GF-D8 (cell line): ENCODE data around the gene SOD1.
A peak's percentile ranks its signal among the peaks of the same experiment; 100 is the strongest.
"Not testable (repeated sequence)": the region's sequence is repeated elsewhere in the genome, so short reads cannot be mapped to it uniquely, and the experiment has no call there.

Experiments used
- DNase-seq: peaks from one replicate; lab custom pipeline; 2025; lab: John Stamatoyannopoulos, UW

Gene SOD1

DNA sequence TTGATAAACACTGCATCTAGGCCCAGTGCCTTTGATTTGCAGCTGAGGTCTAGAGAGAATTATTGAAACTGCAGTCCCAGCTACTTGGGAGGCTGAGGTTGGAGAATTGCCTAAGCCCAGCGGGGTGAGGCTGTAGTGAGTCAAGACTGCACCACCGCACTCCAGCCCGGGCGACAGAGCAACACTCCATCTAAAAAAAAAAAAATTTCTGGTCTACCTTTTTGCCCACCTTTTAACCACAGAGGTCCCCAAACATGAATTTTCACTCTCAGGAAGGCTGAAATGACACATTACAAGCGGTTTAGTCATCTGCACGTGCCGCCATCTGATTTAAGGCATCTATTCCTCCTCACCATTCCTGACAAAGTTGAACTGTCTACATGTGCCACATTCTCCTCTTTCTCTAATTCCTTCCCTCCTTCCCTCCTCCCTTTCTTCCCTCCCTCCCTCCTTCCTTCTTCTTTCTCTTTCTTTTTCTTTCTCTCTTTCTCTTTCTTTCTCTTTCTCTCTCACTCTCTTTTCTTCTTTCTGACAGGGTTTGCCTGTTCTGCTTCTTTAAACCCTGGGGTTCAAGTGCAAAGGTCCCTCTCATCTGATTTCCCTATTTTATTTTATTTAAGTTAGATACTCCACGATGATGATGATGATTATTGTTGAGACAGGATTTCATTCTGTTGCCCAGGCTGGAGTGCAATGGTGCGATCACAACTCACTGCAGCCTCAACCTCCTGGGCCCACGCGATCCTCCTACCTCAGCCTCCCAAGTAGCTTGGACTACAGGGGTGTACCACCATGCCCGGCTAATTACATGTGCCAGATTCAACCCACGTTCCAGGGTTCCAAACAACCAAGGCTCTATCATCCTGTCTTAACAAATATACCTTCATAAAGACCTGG, 3.0 kb upstream of the SOD1 start:
- no peak for DNase-seq

DNA sequence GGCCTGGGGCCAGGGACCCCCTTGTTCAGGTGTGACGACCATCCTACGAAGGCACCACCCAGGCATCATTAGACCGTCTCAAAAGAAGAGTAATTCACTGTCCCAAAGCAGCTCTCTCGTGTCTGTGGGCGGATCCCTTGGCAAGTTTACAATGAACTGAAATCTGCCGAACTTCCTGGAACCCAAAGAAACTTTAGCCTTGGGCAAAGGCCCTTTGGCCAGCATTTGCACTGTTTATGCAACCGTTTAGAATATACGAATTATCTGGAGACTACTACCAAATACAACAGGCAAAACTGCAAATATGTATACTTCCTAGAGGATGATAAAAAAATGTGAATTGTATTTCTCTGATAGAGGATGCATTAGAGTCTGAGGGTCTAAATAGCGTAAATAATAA, 1.4 kb upstream of the SOD1 start:
- DNase-seq: no peak

DNA sequence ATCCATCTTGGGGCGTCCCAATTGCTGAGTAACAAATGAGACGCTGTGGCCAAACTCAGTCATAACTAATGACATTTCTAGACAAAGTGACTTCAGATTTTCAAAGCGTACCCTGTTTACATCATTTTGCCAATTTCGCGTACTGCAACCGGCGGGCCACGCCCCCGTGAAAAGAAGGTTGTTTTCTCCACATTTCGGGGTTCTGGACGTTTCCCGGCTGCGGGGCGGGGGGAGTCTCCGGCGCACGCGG, 282 bp upstream of the SOD1 start:
- no peak for DNase-seq

DNA sequence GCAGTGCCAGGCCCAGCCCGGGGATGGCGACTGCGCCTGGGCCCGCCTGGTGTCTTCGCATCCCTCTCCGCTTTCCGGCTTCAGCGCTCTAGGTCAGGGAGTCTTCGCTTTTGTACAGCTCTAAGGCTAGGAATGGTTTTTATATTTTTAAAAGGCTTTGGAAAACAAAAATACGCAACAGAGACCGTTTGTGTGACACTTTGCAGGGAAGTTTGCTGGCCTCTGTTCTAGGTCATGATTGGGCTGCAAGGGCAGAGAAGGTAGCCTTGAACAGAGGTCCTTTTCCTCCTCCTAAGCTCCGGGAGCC, 719 bp downstream of the SOD1 start:
- no peak for DNase-seq

DNA sequence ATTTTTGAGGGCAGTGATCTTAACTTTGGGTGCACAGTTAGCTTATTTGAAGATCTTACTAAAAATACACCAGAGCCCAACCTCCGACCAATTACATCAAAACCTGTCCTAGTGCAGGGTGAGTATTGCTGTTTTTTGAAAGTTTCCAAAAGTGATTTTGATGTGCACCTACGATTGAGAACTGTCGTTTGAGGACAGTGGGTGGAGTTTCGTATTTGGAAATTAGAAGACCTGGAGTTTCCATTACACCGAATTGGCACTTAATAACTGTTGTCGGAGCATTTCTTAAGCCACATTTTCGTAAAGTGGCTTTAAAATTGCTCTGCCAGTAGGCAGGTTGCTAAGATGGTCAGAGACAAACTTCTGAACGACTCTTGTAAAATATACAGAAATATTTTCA, 1.1 kb downstream of the SOD1 start:
- DNase-seq: no peak

DNA sequence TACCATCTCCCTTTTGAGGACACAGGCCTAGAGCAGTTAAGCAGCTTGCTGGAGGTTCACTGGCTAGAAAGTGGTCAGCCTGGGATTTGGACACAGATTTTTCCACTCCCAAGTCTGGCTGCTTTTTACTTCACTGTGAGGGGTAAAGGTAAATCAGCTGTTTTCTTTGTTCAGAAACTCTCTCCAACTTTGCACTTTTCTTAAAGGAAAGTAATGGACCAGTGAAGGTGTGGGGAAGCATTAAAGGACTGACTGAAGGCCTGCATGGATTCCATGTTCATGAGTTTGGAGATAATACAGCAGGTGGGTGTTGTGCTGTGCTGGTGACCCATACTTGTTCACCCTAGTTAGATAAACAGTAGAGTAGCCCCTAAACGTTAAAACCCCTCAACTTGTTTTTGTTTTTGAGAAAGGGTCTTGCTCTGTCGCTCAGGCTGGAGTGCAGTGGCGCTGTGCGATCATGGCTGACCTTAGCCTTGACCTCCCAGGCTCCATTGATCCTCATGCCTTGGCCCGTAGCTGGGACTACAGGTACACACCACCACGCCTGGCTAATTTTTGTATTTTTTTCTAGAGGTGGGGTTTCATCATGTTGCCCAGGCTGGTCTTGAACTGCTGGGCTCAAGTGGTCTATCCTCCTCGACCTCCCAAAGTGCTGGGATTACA, 4.2 kb downstream of the SOD1 start:
- no peak for DNase-seq

DNA sequence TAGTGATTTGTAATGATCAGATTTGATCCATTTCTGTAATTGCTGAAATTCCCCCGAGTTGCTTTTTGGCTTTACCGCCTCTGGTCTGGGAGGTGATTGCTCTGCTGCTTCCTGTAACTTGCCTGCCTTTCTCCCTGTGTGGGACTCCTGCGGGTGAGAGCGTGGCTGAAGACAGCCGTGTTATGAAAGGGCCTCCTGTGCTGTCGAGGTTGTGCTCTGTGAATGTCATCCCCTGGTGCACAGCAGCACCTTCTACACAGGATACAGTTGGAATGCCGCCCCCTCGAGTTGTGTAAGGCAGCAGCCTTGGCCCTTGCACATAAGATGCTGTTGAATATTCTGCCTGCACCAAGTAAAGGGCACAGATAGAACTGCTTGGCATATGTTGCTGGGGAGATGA, 5.9 kb downstream of the SOD1 start:
- DNase-seq: peak; percentile 19

DNA sequence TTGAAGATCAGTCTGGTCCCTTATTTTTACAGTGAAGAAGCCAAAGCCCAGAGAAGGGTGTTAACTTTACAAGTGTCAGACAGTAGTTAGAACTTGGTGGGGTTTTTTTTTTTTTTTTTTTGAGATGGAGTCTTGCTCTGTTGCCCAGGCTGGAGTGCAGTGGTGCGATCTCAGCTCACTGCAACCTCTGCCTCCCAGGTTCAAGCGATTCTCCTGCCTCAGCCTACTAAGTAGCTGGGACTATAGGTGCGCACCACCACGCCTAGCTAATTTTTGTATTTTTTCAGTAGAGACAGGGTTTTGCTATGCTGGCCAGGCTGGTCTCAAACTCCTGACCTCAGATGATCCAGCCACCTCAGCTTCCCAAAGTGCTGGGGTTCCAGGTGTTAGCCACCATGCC, 6.4 kb downstream of the SOD1 start:
- DNase-seq: not testable (repeated sequence)

DNA sequence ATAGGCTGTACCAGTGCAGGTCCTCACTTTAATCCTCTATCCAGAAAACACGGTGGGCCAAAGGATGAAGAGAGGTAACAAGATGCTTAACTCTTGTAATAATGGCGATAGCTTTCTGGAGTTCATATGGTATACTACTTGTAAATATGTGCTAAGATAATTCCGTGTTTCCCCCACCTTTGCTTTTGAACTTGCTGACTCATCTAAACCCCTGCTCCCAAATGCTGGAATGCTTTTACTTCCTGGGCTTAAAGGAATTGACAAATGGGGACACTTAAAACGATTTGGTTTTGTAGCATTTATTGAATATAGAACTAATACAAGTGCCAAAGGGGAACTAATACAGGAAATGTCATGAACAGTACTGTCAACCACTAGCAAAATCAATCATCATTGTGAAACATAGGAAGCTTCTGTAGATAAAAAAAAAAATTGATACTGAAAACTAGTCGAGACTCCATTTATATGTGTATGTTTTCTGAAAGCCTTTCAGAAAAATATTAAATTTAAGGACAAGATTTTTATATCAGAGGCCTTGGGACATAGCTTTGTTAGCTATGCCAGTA, 7.0 kb downstream of the SOD1 start:
- no peak for DNase-seq

DNA sequence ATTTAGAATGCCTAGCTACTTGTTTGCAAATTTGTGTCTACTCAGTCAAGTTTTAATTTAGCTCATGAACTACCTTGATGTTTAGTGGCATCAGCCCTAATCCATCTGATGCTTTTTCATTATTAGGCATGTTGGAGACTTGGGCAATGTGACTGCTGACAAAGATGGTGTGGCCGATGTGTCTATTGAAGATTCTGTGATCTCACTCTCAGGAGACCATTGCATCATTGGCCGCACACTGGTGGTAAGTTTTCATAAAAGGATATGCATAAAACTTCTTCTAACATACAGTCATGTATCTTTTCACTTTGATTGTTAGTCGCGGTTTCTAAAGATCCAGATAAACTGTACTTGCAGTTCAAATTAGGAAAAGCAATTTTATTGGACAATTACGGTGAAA, 7.6 kb downstream of the SOD1 start:
- DNase-seq: no peak

DNA sequence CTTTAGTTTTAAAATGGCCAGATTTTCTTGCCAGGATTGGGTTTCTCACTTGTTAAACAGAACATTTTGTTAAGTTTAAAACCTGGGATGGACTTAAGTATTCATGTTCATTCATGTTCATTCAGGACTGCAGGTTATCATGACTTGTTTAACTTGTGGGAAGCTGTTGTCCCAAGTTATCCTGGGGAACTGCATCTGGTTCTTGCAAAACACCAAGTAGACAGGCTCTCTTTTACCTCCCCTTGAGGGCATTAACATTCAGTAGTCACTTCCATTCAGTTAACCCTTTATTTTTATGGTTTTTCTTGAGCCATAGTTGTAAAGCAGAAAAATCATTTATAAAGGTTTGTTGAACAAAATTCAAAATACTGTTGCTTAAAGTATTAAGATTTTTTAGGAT, 8.1 kb downstream of the SOD1 start:
- no peak for DNase-seq

DNA sequence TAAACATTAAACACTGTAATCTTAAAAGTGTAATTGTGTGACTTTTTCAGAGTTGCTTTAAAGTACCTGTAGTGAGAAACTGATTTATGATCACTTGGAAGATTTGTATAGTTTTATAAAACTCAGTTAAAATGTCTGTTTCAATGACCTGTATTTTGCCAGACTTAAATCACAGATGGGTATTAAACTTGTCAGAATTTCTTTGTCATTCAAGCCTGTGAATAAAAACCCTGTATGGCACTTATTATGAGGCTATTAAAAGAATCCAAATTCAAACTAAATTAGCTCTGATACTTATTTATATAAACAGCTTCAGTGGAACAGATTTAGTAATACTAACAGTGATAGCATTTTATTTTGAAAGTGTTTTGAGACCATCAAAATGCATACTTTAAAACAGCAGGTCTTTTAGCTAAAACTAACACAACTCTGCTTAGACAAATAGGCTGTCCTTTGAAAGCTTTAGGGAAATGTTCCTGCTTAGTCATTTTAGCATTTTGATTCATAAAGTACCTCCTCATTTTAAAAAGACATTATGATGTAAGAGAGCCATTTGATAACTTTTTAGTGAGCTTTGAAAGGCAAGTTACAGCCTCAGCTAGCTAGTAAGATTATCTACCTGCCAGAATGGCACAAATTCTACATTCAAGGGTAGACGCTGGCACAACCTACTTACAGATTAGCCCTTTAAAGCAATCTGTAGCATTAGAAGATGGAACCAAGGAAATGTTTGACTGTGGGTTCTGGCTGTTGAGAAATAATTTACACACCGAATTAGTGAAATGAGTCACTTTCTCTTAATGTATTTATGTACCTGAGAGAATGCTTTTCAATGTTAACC, 9.4 kb downstream of the SOD1 start:
- no peak for DNase-seq

DNA sequence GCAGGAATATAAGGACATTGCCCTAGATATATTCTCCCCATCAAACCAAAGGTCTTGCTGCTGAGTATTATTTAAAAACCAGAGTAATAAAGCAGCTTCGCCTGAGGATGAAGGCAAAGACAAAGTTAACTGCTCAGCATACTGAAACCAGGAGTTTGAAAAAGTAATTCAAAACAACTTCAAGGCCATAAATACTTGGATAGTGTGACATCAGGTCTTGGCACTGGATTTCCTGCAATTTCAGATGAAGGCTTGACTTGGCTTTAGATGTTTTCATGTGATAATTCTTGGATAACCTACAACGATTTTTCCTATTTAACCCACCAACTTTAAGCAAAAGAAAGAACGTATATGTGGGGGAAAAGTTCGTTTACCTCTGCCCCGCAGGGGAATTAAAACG, 10.6 kb downstream of the SOD1 start:
- DNase-seq: no peak

DNA sequence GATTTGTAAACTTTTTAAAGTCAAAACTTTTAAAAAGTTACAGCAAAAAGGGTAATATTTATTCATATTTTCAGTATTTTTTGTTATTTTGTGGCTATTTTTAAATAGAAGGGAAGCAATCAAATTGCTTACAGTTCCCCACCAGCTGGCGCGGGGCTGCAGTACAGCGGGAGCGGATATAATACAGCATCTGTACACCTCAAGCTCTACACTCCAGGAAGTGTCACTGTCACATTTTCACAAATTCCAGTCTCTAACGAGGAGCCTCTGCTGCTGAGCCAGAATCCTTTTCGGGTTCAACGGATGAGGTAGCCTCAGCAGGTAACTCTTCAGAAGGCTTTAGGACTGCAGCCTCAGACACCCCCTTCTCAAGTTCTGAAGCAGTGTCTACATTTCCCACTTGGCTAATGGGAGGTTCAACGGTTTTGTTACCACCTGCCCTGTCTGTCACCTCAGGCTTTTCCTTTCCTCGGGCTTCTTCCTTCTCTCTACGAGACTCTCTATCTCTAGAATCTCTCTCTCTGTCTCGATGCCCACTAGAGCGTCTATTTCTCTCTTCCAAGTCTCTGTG, 11.7 kb downstream of the SOD1 start:
- no peak for DNase-seq

DNA sequence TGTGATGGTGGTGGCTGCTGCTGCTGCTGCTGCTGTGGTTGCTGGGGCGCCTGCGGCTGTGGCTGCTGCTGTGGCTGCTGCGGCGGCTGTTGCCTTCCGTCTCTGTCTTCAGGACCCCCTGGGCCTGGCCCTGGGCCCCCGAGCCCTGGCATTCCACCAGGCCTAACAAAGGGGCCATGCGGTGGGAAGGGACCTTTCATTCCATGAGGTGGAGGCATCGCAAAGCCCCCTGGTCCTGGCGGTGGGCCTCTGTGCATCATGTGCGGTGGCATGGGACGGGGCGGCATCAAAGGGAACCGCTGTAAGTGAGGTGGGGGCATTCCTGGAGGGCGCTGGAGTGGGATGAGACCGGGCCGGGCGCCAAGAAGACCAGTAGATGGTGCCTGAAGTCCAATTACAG, 12.4 kb downstream of the SOD1 start:
- DNase-seq: no peak

DNA sequence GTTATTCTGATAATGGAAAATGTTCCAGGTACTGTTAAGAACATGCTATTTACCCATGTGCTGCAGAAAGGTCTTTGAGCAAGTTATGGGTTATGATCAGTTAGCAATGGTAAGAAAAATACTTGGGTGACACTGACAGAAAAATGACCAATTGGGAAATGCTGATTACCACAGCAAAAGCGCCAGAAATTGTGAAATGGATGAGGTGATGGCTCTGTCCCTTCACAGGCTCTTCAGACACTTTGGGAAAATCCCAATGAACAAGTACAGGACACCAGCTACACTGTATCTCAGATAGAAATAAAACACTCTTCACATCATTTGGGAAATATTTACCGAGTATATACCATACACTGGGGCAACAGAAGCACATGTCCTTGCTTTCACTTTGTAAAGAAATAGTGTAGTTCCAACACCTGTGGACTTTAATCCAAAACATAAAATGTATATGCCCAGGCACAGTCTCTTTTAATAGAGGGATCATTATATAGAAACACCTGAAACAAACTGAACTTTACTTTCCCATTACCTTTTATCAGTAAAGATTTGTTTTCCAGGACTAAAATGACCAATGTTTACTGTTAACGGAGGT, 13.9 kb downstream of the SOD1 start:
- DNase-seq: no peak

DNA sequence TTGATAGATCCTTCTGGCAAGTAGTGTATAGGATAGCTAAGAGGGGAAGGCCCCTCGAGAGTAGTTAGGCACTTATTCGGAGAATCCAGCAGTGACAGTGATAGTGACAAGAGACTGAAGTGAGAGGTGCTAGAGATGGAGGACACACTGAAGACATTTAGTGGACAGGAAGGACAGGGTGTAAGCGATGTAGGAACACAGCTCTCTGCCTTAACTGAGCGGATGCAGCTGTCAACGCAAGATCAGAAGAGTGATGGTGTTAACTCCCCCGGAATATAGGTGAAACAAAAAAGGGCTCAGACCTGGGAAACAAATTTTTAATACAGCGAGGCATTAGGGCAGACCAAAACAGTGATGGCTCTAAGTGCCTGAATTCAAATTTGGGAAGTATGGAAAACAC, 15.8 kb downstream of the SOD1 start:
- DNase-seq: no peak

DNA sequence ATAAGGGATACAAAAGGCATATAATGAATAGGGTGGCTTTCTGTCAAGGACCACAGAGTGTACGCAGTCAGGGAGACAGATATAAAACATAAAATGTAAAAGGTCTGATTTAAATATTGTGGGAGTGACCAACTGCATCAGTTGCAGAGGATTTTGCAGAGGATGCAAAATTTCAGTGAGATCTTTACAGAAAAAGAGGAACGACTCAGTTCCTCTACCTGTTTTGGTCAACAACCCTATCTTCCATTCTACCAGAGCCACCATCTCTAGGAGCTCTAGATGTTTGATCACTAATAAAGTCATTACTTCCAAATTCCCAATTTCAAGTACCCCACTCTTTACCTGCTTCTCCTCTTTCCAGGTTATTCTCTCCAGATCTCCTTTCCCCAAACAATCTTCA, 16.5 kb downstream of the SOD1 start:
- no peak for DNase-seq

DNA sequence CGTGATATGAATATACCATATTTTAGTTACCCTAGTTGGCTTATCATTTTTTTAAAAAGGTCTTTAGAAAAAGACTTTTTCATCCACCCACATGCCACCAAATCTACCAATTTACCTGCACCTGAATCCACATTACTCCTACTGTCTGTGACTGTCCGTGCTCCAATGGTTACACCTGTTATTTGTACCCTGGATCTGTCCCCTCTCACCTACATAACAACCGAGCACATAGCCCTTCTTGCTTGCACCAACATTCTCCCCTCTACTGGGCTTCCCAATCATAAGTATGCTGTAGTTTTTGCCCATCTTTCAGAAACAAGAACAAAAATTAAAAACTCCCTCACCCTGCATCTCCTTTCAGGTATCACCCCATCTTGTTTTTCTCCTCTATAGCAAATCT, 17.6 kb downstream of the SOD1 start:
- no peak for DNase-seq

DNA sequence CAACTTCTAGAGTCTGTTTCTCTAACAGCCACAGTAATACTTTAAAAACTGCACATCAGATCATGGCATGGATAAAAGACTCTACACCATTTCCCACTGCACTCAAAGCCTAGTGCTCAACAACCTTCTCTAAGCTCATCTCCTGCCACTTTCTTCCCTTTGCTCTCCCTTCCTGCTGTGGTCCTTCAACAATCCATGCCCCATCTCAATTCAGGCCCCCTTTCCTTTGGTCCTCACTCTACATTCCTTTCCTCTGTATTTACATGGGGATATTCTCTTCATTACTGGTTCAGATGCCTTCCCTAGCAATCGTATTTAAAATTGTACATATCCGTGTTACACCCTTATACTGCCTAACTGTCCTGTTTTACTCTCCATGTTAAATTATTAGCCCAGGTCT, 19.0 kb downstream of the SOD1 start:
- DNase-seq: no peak

DNA sequence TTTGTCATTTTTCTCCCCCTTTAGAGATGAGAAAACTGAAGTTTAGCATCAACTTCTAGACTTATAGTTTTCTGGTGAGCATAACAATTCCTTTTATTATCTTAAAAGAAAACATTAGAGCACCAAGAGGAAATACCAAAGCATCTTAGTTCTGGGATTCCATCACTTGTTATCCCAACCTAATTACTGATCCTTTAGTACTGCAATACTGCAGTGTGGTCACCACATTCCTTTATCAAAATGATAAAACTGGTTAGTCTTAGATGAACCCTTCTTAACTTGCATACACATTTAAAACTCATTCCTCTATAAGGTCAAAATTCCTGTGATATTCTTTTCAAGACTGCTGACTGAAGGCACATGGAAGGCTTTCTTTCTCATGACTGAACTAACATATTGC, 23.1 kb downstream of the SOD1 start:
- DNase-seq: no peak

DNA sequence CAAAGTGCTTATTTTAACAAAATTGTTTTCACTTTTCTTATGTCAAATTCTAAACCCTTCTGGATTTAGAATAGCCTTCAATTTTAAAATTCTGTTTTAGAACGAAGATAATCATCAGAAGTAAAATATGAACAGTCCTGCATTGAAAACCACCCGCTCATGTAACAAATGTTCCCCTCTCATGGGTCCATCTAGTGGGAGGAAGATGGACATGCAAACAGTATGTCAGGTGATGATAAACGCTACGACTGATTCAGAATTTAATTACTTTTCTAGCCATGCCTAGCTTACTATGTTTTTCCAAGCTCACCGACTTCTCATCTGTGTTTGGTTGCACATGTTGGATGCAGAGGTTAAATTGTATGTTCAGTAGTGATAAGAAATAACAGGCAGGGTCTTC, 23.5 kb downstream of the SOD1 start:
- no peak for DNase-seq
